Aorta (tissue), 5 donors: ENCODE data around the gene GGT6. TPM values are rescaled to one million over a fixed set of nuclear protein-coding genes. Genes with fewer than 3 reads are reported as not detected.

ENCODE experiments used
- ATAC-seq: fragments of 200-7000 bp; cut with Tn5 transposase; one replicate; pipeline ENCODE4 v1.9.1; 2022; ENCODE audit warnings: moderate library complexity; ENCODE audit not compliant: low FRiP score
- DNase-seq, 2 donors: peaks; one replicate each; pipeline ENCODE4 v3.0.0-alpha.2; 2020
- H3K27ac ChIP-seq, 2 donors: one replicate each; pipeline ENCODE4 v1.5.1; 2013; ENCODE audit warnings: low read length in 2 of 2, mild to moderate bottlenecking in 2 of 2, moderate library complexity in 2 of 2, control low read depth in 1 of 2, inconsistent platforms in 1 of 2, low read depth in 1 of 2
- H3K27me3 ChIP-seq, 2 donors: one replicate each; pipeline ENCODE4 v1.6.1; 2013; ENCODE audit warnings: control low read depth in 1 of 2, low read length in 1 of 2, mild to moderate bottlenecking in 1 of 2, moderate library complexity in 1 of 2; ENCODE audit not compliant: insufficient read depth in 2 of 2, control insufficient read depth in 1 of 2
- H3K36me3 ChIP-seq, 2 donors: one replicate each; pipeline ENCODE4 v1.6.1; 2013; ENCODE audit warnings: control low read depth in 1 of 2, low read length in 1 of 2, mild to moderate bottlenecking in 1 of 2; ENCODE audit not compliant: insufficient read depth in 2 of 2, control insufficient read depth in 1 of 2
- H3K4me1 ChIP-seq, 2 donors: one replicate each; pipeline ENCODE4 v1.6.1; 2013; ENCODE audit warnings: low read length in 2 of 2, control low read depth in 1 of 2, mild to moderate bottlenecking in 1 of 2, moderate library complexity in 1 of 2; ENCODE audit not compliant: insufficient read depth in 2 of 2, control insufficient read depth in 1 of 2
- H3K4me3 ChIP-seq, 2 donors: one replicate each; pipeline ENCODE4 v1.5.1; 2013; ENCODE audit warnings: low read length in 2 of 2, control low read depth in 1 of 2, mild to moderate bottlenecking in 1 of 2
- H3K9me3 ChIP-seq: one replicate; pipeline ENCODE4 v1.6.1; 2013; ENCODE audit warnings: mild to moderate bottlenecking, low read length; ENCODE audit not compliant: control insufficient read depth
- WGBS, 2 donors: extraction: QIAGEN DNeasy Blood & Tissue Kit; methylation state at CpG; one replicate each; pipeline ENCODE4 v1.1.7; 2013; 5-methylcytosine and 5-hydroxymethylcytosine counted together
- intact Hi-C, 2 donors: fragments of 100-400 bp; cut with DNase I; formaldehyde crosslinking; loops; one replicate each; pipeline versions ENCODE4 v1.14.2 to v1.15.0; 2022
- polyA plus RNA-seq, 2 donors: library from polyadenylated mRNA; stranded (reverse); fragments of 200-250 nt; gene quantifications; one replicate each; pipeline ENCODE4 v1.2.3, GENCODE V29; 2013
- total RNA-seq, 2 donors: library from RNA; stranded (reverse); fragmentation: NEBNext Ultra II Directional; extraction: Animal tissue kit (Norgen Biotek cat#: 25700); gene quantifications; one replicate each; pipeline ENCODE4 v1.2.1, GENCODE V29; 2021
- donor health status: healthy with polysubstance abuse.
- donor health status: Bipolar disorder and iron deficiency.
- donor health status: DM: no; HTN: no; CAD: no.
- donor health status: DM: no; HTN: no; CAD: no.
- donor health status: DM: yes; HTN: yes; CAD: no.

Gene GGT6
- total and polyA plus RNA-seq, 4 donors: 3.5 TPM; not detected in 3

DNA sequence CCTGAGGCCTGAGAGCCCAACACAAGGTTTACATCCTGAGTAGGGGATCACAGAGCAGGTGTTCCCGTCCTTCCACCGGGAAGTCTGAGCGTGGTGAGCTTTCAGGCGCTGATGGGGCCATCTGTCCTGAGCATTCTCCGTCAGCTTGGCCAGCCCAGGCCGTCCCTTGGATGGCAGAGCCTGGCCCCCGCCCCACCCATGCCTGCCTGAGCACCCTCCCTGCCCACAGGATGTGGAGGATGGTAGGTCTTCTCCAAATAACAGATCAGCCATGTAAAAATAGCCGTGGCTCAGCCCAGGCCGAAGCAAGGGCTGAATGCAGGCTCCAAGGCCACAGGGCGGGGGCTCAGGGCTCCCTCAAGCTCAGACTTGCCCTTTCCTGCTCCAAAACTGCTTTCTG lies 41.5 kb downstream of the GGT6 start:
- DNase-seq (no peak), ATAC-seq (no peak)
- H3K9me3 ChIP-seq: no peaks in the 10 kb centered on the region
- H3K36me3 ChIP-seq: no peaks in the 10 kb centered on the region
- no peak overlapping the region for H3K4me3 ChIP-seq
- no peaks in the 10 kb centered on the region for H3K4me1 ChIP-seq
- intact Hi-C loops: no loop called here
- no peaks in the 10 kb centered on the region for H3K27me3 ChIP-seq
- H3K27ac ChIP-seq: no peak overlapping the region
- 94 to 96% methylated on average over 10 of the region's 10 CpGs for WGBS, 2 donors

DNA sequence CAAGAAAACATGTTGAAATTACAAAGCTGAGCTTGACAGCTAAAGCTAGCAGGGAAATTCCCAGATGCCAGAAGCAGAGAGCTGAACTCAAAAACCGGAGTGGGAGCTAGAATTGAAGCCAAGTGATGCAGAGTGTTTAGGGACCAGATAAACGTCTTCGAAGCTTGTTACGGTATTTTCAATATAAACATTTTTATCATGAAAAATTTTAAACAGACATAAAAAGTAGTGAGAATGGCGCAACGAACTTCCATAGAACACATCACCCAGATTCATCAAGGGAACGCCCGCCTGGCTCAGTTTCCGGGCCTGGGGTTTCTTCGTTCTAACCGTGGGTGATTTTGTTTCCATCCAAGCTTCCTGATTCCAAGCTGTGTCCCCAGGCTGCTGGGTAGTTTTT lies 43.6 kb downstream of the GGT6 start:
- Histone ChIP-seq H3K9me3 (no peaks in the 10 kb centered on the region), H3K36me3 (no peaks in the 10 kb centered on the region), H3K4me3 (no peak overlapping the region), H3K27ac (no peak overlapping the region), H3K27me3 (no peaks in the 10 kb centered on the region), H3K4me1 (no peaks in the 10 kb centered on the region)
- WGBS, 2 donors: 58 to 66% methylated on average over 11 of the region's 11 CpGs
- ATAC-seq (no peak), DNase-seq (no peak)
- intact Hi-C loops: no loop called here

DNA sequence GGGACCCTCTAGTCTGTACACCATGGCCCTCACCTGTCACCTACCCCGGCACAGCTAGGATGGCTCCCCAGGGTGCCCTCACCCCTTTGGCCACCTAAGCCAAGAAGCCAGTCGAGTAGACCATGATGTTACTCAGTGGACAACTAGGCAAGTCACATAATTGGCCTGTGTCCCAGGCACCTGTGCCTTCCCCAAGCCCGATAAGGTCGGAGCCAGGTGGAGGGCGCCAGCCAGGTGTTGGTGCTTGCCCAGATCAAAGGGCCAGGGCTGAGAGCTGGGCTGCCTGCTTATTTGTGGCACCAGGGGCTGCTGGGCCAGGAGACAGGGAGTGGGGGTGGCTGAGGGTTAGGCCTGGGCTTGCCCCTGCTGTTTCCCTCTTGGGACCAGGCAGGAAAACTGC lies 44.9 kb downstream of the GGT6 start:
- intact Hi-C loops: no loop called here
- Histone ChIP-seq H3K27ac (no peak overlapping the region), H3K4me1 (no peaks in the 10 kb centered on the region), H3K36me3 (no peaks in the 10 kb centered on the region), H3K4me3 (no peak overlapping the region), H3K27me3 (no peaks in the 10 kb centered on the region), H3K9me3 (no peaks in the 10 kb centered on the region)
- WGBS, 2 donors: 95 to 96% methylated on average over 5 of the region's 5 CpGs
- ATAC-seq (no peak), DNase-seq (no peak)

DNA sequence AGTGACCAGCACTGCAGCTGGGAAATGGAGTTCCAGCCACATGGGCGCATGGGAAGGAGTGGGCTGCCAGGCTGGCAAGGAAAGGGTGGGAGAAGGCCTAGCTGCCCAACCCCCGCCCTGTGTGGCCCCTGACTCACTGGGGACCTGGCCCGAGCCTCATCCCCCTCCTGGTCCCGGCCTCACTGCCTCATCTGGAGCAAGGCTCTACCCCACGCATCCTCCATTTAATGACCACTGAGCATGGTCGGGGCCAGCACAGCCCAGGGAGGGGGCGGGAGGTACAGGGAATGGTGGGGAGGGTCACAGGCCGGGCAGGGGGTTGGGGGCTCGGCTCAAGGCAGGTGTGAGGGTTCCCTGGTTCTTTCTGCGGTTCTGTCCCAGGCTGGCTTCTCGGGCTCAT lies 45.6 kb downstream of the GGT6 start:
- H3K4me3 ChIP-seq: no peak overlapping the region
- H3K4me1 ChIP-seq: no peaks in the 10 kb centered on the region
- no peak for ATAC-seq
- no peaks in the 10 kb centered on the region for H3K27me3 ChIP-seq
- intact Hi-C loops: no loop called here
- H3K27ac ChIP-seq: no peak overlapping the region
- no peaks in the 10 kb centered on the region for H3K36me3 ChIP-seq
- 91 to 96% methylated on average over 11 of the region's 11 CpGs for WGBS, 2 donors
- DNase-seq: no peak
- no peaks in the 10 kb centered on the region for H3K9me3 ChIP-seq

DNA sequence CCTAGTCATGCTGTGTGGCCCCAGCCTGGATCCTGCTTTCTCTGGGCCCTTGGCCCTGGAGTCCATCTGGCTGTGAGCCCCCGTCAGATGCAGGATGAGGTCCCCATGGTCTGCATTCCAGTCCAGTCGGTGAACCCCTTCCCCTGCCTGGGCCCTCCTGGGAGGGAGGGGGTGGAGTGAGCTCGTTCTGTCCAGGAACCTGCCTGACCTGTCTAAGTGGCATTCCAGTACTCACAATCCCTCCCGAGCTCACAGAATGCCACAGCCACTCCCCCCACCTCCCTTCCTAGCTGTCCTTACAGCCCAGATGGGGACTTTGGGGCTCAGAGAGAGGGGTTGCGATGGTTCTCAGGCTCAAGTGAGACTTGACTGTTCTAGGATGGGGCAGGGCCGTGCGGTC lies 46.2 kb downstream of the GGT6 start:
- no peaks in the 10 kb centered on the region for H3K36me3 ChIP-seq
- DNase-seq: no peak
- no peak overlapping the region for H3K4me3 ChIP-seq
- H3K27ac ChIP-seq: no peak overlapping the region
- intact Hi-C loops: no loop called here
- H3K9me3 ChIP-seq: no peaks in the 10 kb centered on the region
- H3K4me1 ChIP-seq: no peaks in the 10 kb centered on the region
- 75 to 79% methylated on average over 7 of the region's 7 CpGs for WGBS, 2 donors
- H3K27me3 ChIP-seq: no peaks in the 10 kb centered on the region
- ATAC-seq: no peak

DNA sequence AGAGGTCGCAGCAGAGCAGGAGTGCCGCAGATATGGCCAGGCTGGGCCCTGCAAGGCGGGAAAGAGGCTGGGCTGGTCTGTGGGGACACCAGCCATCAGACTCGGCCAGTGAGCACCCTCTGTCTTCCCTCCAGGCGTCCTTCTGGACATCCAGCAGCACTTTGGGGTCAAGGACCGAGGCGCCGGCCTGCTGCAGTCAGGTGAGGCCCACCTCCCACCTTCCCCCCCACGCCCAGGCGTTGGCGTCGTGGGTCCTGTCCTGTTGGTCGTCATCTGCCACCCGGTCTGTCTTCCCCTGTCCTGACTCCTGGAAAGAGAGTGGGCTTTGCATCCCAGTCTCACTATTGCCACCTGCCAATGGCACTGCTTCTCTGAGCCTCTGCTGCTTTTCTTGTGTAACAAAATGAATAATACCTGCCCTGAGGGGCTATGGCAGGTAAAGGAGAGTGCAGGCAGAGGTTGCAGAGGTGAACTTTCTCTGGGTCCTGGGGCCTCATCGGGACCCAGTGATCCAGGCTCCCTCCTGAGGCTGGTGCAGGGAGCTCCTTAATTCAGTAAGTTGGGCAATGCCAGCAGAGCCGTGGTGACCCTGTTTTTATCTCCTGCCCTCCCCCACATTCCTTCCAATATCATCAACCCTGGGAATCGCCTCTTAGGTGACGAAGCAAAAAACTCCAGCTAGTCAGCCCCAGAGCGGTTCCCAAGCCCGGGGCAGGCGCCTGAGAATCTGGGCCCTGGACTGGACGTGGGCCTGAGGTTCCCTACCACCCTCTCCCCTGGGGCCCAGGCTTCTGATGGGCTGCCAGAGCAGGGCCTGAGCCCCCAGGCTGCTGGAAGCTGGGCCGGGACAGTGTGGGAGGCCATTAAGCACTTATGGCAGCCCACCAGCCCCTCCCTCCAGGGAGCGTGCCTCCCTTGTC lies 47.0 kb downstream of the GGT6 start:
- no peak overlapping the region for H3K27ac ChIP-seq

DNA sequence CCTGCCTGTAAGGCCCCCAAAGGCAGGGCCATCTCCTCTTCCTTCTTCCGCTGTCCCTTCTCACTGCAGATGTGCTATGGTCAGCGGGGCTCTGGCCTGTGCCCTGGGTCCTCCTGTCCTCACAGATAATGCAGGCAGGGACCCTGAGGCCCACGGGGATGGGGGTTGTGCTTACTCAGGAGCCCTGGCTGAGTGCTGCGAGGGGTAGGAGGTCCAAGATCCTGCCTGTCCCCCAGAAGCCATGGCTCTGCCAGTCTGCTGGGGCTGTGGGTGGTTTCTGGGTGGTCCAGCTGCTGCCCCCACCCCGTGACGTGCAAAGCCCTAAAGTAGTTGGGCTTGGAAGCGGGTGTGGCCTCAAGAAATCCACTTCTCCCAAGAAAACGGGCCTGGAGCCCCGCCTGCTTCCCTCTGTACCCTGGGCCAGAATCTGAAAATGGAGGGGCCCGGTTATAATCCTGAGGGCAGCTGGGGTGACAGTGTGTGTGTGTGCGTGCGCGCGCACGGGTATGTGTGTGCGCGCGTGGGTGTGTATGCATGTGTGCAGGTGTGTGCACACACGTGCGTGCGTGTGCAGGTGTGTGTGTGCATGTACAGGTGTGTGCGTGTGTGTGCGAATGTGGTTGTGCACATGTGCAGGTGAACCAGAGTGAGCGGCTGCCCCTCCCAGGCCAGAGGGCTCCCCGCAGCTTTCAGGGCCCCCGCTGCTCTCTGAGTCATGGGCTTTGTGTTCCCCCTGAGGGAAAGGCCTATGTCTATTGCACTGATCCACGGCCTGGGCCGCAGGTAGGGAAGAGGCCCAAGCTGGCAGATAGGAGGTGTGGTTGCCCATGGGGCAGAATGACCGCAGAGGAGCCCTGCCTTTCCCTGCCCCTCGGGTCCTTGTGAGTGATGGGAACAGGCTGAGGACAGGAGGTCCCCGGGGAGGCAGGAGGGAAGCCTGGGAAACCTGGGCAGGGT lies 47.9 kb downstream of the GGT6 start:
- WGBS, 2 donors: 94 to 95% methylated on average over 31 of the region's 31 CpGs
- no peaks in the 10 kb centered on the region for H3K36me3 ChIP-seq
- H3K4me3 ChIP-seq: no peak overlapping the region
- no peak overlapping the region for H3K27ac ChIP-seq
- no peaks in the 10 kb centered on the region for H3K4me1 ChIP-seq
- no peak for DNase-seq
- intact Hi-C loops: no loop called here
- no peaks in the 10 kb centered on the region for H3K9me3 ChIP-seq
- ATAC-seq: no peak
- no peaks in the 10 kb centered on the region for H3K27me3 ChIP-seq

More for the DNA sequence above, 47.0 kb downstream of the GGT6 start:
- no peaks in the 10 kb centered on the region for H3K36me3 ChIP-seq
- ATAC-seq (no peak), DNase-seq (no peak)
- intact Hi-C loops: no loop called here
- no peaks in the 10 kb centered on the region for H3K4me1 ChIP-seq
- H3K4me3 ChIP-seq: no peak overlapping the region
- H3K9me3 ChIP-seq: no peaks in the 10 kb centered on the region
- no peaks in the 10 kb centered on the region for H3K27me3 ChIP-seq
- 76 to 84% methylated on average over 24 of the region's 24 CpGs for WGBS, 2 donors

DNA sequence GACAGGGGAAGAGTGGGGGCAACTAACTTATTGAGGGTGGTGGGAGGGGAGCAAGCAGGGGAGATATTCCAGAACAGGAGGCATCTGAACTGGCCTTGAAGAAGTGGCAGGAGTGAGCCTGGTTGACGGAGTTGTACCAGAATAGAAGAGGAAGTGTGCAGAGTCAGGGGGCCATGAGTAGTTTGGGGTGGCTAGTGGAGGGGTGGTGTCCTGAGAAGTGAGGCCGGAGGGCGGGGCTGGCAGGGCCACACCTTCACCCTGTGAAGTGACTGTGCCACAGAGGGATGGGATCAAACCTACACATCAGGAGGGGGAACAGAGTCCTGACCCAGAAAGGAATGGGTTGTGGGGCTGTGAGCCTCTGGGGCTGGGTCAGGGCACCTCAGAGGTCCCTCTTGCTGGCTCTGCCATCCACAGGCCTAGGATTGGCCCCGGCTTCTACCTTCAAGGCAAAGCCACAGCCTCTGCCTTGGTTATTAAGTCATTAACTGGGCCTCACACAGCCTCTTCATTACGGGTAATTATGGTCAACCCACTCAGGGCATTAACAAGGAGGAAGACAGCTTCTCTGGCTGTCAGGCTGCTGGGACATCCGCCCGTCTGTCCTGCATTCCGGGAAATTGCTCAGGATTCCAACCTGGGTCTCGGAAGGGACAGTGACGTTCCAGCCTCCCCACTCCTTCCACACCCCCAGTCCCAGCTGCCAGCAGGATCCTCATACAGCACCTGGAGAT lies 49.0 kb downstream of the GGT6 start:
- Histone ChIP-seq H3K27ac (no peak overlapping the region), H3K36me3 (no peaks in the 10 kb centered on the region), H3K4me1 (no peaks in the 10 kb centered on the region), H3K4me3 (no peak overlapping the region), H3K27me3 (no peaks in the 10 kb centered on the region), H3K9me3 (no peaks in the 10 kb centered on the region)
- WGBS, 2 donors: 94 to 95% methylated on average over 10 of the region's 10 CpGs
- ATAC-seq (no peak), DNase-seq (no peak)
- intact Hi-C loops: no loop called here
